GM18907 (cell line): ENCODE data around the gene KDF1.

ENCODE experiments used
- ATAC-seq: cut with Tn5 transposase; IDR thresholded peaks from one replicate; pipeline ENCODE4 v1.9.1; 2021; ENCODE audit warnings: mild to moderate bottlenecking, moderate library complexity; ENCODE audit not compliant: unreplicated experiment

KDF1 gene

GRCh38 chr1:26959722-26960624 lies at the start of gene KDF1:
KDF1 (minus strand) TSS chr1:26960468; CDS start chr1:26952380, 8,088 bp downstream.
- ATAC-seq, result no peak

GRCh38 chr1:27009601-27010197 lies 49.4 kb upstream of the KDF1 start:
- ATAC-seq, result no peak

GRCh38 chr1:27007909-27008582 lies 47.8 kb upstream of the KDF1 start:
- ATAC-seq, result no peak

- ATAC-seq, result no peak
Measured at GRCh38 chr1:27006683-27007082, 46.4 kb upstream of the KDF1 start.

- no peak for ATAC-seq
Measured at GRCh38 chr1:27005648-27006496, 45.6 kb upstream of the KDF1 start.

GRCh38 chr1:27005166-27005530 lies 44.9 kb upstream of the KDF1 start:
- no peak for ATAC-seq

- ATAC-seq, result no peak
Measured at GRCh38 chr1:27004471-27005165, 44.4 kb upstream of the KDF1 start.

GRCh38 chr1:27003745-27004470 lies 43.6 kb upstream of the KDF1 start:
- no peak for ATAC-seq

- no peak for ATAC-seq
Measured at GRCh38 chr1:27001570-27002360, 41.5 kb upstream of the KDF1 start.

GRCh38 chr1:27000817-27001460 lies 40.7 kb upstream of the KDF1 start:
- ATAC-seq, result no peak

GRCh38 chr1:27000090-27000816 lies 40.0 kb upstream of the KDF1 start:
- ATAC-seq, result no peak

GRCh38 chr1:26999440-26999987 lies 39.2 kb upstream of the KDF1 start:
- ATAC-seq, result no peak

GRCh38 chr1:26998429-26999300 lies 38.4 kb upstream of the KDF1 start:
- ATAC-seq, result no peak

GRCh38 chr1:26996665-26997064 lies 36.4 kb upstream of the KDF1 start:
- ATAC-seq, result no peak

- ATAC-seq, result no peak
Measured at GRCh38 chr1:26996024-26996423, 35.8 kb upstream of the KDF1 start.

GRCh38 chr1:26994787-26995517 lies 34.7 kb upstream of the KDF1 start:
- ATAC-seq, result no peak
